SK-N-SH (cell line): ENCODE data around the gene KIAA0319L. TPM values are rescaled to one million over a fixed set of nuclear protein-coding genes. Genes with fewer than 3 reads are reported as not detected.

Experiments used
- CTCF ChIA-PET: fragments of 300-600, 350-600 bp; formaldehyde crosslinking; extraction: SDS; loops from one replicate; lab custom pipeline; 2021; lab: Yijun Ruan, JAX
- POLR2A ChIA-PET: fragments of 350-600 bp; sonication (Branson Sonifier 250); formaldehyde crosslinking; extraction: SDS; loops from one replicate; lab custom pipeline; 2020; ENCODE audit warnings: antibody characterized with exemption, inconsistent platforms; lab: Yijun Ruan, JAX
- DNase-seq: peaks from one replicate; pipeline ENCODE4 v3.0.0; 2012
- H2AFZ ChIP-seq: fragments of 200-600 bp; sonication (generic); 2 replicates; pipeline ENCODE4 v1.8.1; 2016; ENCODE audit warnings: antibody characterized with exemption, mild to moderate bottlenecking, low read depth
- H3F3A ChIP-seq: fragments of 200-600 bp; sonication (generic); replicated peaks from 2 replicates; pipeline ENCODE3; 2016; ENCODE audit warnings: antibody characterized with exemption, mild to moderate bottlenecking; ENCODE audit not compliant: insufficient read depth
- H3K27ac ChIP-seq, 2 experiments: fragments of 200-500 bp in 1 of 2; fragments of 200-600 bp in 1 of 2; sonication (Bioruptor generic) in 1 of 2; sonication (generic), shearing (Covaris generic) in 1 of 2; 2 replicates each; pipeline versions ENCODE4 v1.5.1 to v1.6.1; 2014 to 2016; ENCODE audit warnings: low read depth in 2 of 2, inconsistent platforms in 1 of 2, low read length in 1 of 2, mild to moderate bottlenecking in 1 of 2, mixed read lengths in 1 of 2
- H3K27me3 ChIP-seq: fragments of 200-600 bp; sonication (generic), shearing (Covaris generic); 2 replicates; pipeline ENCODE4 v1.6.1; 2016; ENCODE audit warnings: mixed run types; ENCODE audit not compliant: insufficient read depth
- H3K36me3 ChIP-seq, 2 experiments: fragments of 200-500 bp in 1 of 2; fragments of 200-600 bp in 1 of 2; sonication (Bioruptor generic) in 1 of 2; sonication (generic) in 1 of 2; replicated peaks in 1 of 2; 2 replicates each; pipeline versions ENCODE3 to v1.5.1; 2014 to 2016; ENCODE audit warnings: low read length in 1 of 2, mild to moderate bottlenecking in 1 of 2; ENCODE audit not compliant: insufficient read depth in 2 of 2, control insufficient read depth in 1 of 2
- H3K4me1 ChIP-seq, 2 experiments: fragments of 200-500 bp in 1 of 2; fragments of 200-600 bp in 1 of 2; sonication (Bioruptor generic) in 1 of 2; sonication (generic), shearing (Covaris generic) in 1 of 2; 2 replicates each; pipeline versions ENCODE4 v1.5.1 to v1.6.1; 2014 to 2016; ENCODE audit warnings: low read depth in 1 of 2, low read length in 1 of 2, mixed run types in 1 of 2; ENCODE audit not compliant: insufficient read depth in 2 of 2, control insufficient read depth in 1 of 2
- H3K4me2 ChIP-seq: fragments of 200-600 bp; sonication (generic), shearing (Covaris generic); 2 replicates; pipeline ENCODE4 v1.6.1; 2017; ENCODE audit warnings: mixed run types
- H3K4me3 ChIP-seq, 2 experiments: fragments of 200-500 bp in 1 of 2; fragments of 200-600 bp in 1 of 2; sonication (Bioruptor generic) in 1 of 2; sonication (generic), shearing (Covaris generic) in 1 of 2; 2 replicates each; pipeline versions ENCODE4 v1.5.1 to v1.8.1; 2014 to 2016; ENCODE audit warnings: low read depth in 2 of 2, inconsistent platforms in 1 of 2, low read length in 1 of 2, mild to moderate bottlenecking in 1 of 2, mixed read lengths in 1 of 2, moderate library complexity in 1 of 2
- H3K79me2 ChIP-seq: fragments of 200-600 bp; sonication (generic); 2 replicates; pipeline ENCODE4 v1.8.1; 2017; ENCODE audit warnings: mild to moderate bottlenecking; ENCODE audit not compliant: insufficient read depth
- H3K9ac ChIP-seq: fragments of 200-600 bp; sonication (generic); 2 replicates; pipeline ENCODE4 v1.6.1; 2017; ENCODE audit warnings: mixed run types
- H3K9me2 ChIP-seq: fragments of 200-600 bp; sonication (generic); 2 replicates; pipeline ENCODE4 v1.6.1; 2017; ENCODE audit warnings: mixed run types
- H3K9me3 ChIP-seq: fragments of 200-600 bp; sonication (generic); 2 replicates; pipeline ENCODE4 v1.6.1; 2017; ENCODE audit warnings: mixed run types, mild to moderate bottlenecking, moderate library complexity
- H4K20me1 ChIP-seq: fragments of 200-600 bp; sonication (generic); 2 replicates; pipeline ENCODE4 v1.6.1; 2017; ENCODE audit warnings: mild to moderate bottlenecking, mixed run types; ENCODE audit not compliant: insufficient read depth
- EP300 ChIP-seq, 2 experiments: IDR thresholded peaks; 2 replicates each; pipeline versions ENCODE4 v1.4.0 to v1.6.1; 2012; ENCODE audit warnings: borderline replicate concordance in 1 of 2, low read depth in 1 of 2, low read length in 1 of 2
- EZH2phosphoT487 ChIP-seq: fragments of 200-600 bp; sonication (generic); IDR thresholded peaks from 2 replicates; pipeline ENCODE4 v1.6.1; 2017; ENCODE audit warnings: low read depth, mixed run types, mild to moderate bottlenecking, antibody characterized with exemption, moderate library complexity, borderline replicate concordance
- FOSL2 ChIP-seq: IDR thresholded peaks from 2 replicates; pipeline ENCODE4 v1.4.0; 2012; ENCODE audit warnings: low read depth, mild to moderate bottlenecking, moderate library complexity, borderline replicate concordance
- FOXM1 ChIP-seq: IDR thresholded peaks from 2 replicates; pipeline ENCODE4 v1.4.0; 2012; ENCODE audit warnings: low read depth, mild to moderate bottlenecking
- IRF3 ChIP-seq: fragments of 150-350 bp; IDR thresholded peaks from 2 replicates; pipeline ENCODE4 v1.6.1; 2016; ENCODE audit warnings: mild to moderate bottlenecking, low read depth, low read length
- JUND ChIP-seq: IDR thresholded peaks from 2 replicates; pipeline ENCODE4 v1.4.0; 2012
- MEF2A ChIP-seq: IDR thresholded peaks from 2 replicates; pipeline ENCODE4 v1.4.0; 2012; ENCODE audit warnings: low read depth, borderline replicate concordance
- MXI1 ChIP-seq: IDR thresholded peaks from 2 replicates; pipeline ENCODE4 v1.6.1; 2012; ENCODE audit warnings: mild to moderate bottlenecking, low read depth, low read length, improper control_type of control experiment
- NFIC ChIP-seq: IDR thresholded peaks from 2 replicates; pipeline ENCODE4 v1.4.0; 2012; ENCODE audit warnings: borderline replicate concordance
- PBX3 ChIP-seq: IDR thresholded peaks from 2 replicates; pipeline ENCODE4; 2012
- RAD21 ChIP-seq: IDR thresholded peaks from 2 replicates; pipeline ENCODE4 v1.6.1; 2012; ENCODE audit warnings: mild to moderate bottlenecking, low read length
- RCOR1 ChIP-seq: fragments of 150-350 bp; IDR thresholded peaks from 2 replicates; pipeline ENCODE4 v1.6.1; 2017; ENCODE audit warnings: antibody characterized with exemption, low read length
- RFX5 ChIP-seq: IDR thresholded peaks from 2 replicates; pipeline ENCODE4 v1.6.1; 2012; ENCODE audit warnings: mild to moderate bottlenecking, improper control_type of control experiment, low read length
- RXRA ChIP-seq: IDR thresholded peaks from 2 replicates; pipeline ENCODE4 v1.4.0; 2012; ENCODE audit warnings: low read depth, mild to moderate bottlenecking, borderline replicate concordance
- SIN3A ChIP-seq: IDR thresholded peaks from 2 replicates; pipeline ENCODE4 v1.6.1; 2012; ENCODE audit warnings: low read depth, mild to moderate bottlenecking, low read length, moderate library complexity, borderline replicate concordance
- SMC3 ChIP-seq: IDR thresholded peaks from 2 replicates; pipeline ENCODE4 v1.6.1; 2012; ENCODE audit warnings: low read depth, low read length, improper control_type of control experiment
- TEAD4 ChIP-seq: IDR thresholded peaks from 2 replicates; pipeline ENCODE4 v1.4.0; 2012; ENCODE audit warnings: mild to moderate bottlenecking, borderline replicate concordance; ENCODE audit not compliant: insufficient read depth
- YY1 ChIP-seq: IDR thresholded peaks from 2 replicates; pipeline ENCODE4 v1.4.0; 2012; ENCODE audit warnings: low read depth, mild to moderate bottlenecking
- ZBTB33 ChIP-seq: IDR thresholded peaks from 2 replicates; pipeline ENCODE4 v1.4.0; 2012; ENCODE audit warnings: low read depth, borderline replicate concordance
- WGBS: methylation state at CpG from one replicate; pipeline ENCODE4 v1.1.6; 2017; ENCODE audit warnings: low lambda C conversion rate; 5-methylcytosine and 5-hydroxymethylcytosine counted together
- polyA plus RNA-seq, 3 experiments: library from polyadenylated mRNA; depleted of rRNA; stranded (reverse); fragments of >200 nt; gene quantifications; 2 replicates each; pipeline ENCODE4 v1.2.3, GENCODE V29; 2012

The KIAA0319L gene
- polyA plus RNA-seq, 1 of the 3 experiments (the other 2 are of a cell fraction), result 51.9 TPM

- no peak for TF ChIP-seq IRF3
- no peak for TF ChIP-seq RCOR1
- no peak for TF ChIP-seq RFX5
- TF ChIP-seq MXI1, result no peak
- no peak for TF ChIP-seq PBX3
- no peak for TF ChIP-seq FOSL2
- no peak for TF ChIP-seq TEAD4
Measured at GRCh38 chr1:35506960-35507912, 50.0 kb downstream of the KIAA0319L start (continued).

- peaks cover 8% of the 10 kb centered on the region for H3F3A ChIP-seq
- H3K9me2 ChIP-seq, result no peaks in the 10 kb centered on the region
- no peak overlapping the region for H3K4me3 ChIP-seq
- no peaks in the 10 kb centered on the region for H3K9me3 ChIP-seq
- ChIA-PET CTCF (interaction anchor here (1.2 to 1.3 kb wide), 2 partner anchors 30 to 55 kb away, joined by 3 to 4 read pairs; no protein-coding TSS in a partner anchor), POLR2A (interaction anchor here (1.0 kb wide), 1 partner anchor 51 kb away, joined by 3 read pairs; the partner anchor contains the start of genes KIAA0319L and NCDN)
- peak overlapping the region; percentile 38; the same call in 1 of the 2 replicates for H3K4me2 ChIP-seq
- peaks cover 12% of the 10 kb centered on the region for H4K20me1 ChIP-seq
- H3K9ac ChIP-seq, result no peak overlapping the region
- peaks cover 35% of the 10 kb centered on the region; the same call in 1 of the 2 replicates for H3K79me2 ChIP-seq
- peaks cover 17 to 31% of the 10 kb centered on the region in 2 experiments; a peak in 3 of 4 replicates for H3K4me1 ChIP-seq
- H3K27ac ChIP-seq, result peak overlapping the region; percentile 58 to 65; a peak in 3 of 4 replicates
- no peaks in the 10 kb centered on the region for H3K27me3 ChIP-seq
- peak; percentile 39 for DNase-seq
- WGBS, result 66% methylated on average over 4 of the region's 4 CpGs
- peaks cover 0 to 15% of the 10 kb centered on the region in 2 experiments for H3K36me3 ChIP-seq
- H2AFZ ChIP-seq, result no peak overlapping the region
- TF ChIP-seq FOSL2 (peak; percentile 63; the same call in 1 of the 2 replicates), FOXM1 (no peak), SIN3A (no peak), SMC3 (no peak), JUND (peak; percentile 32; the same call in 1 of the 2 replicates), RXRA (peak; percentile 59; the same call in 1 of the 2 replicates), PBX3 (peak; percentile 63; the same call in 1 of the 2 replicates), RFX5 (no peak), ZBTB33 (no peak), YY1 (no peak), EP300 (IDR thresholded peaks at IDR 0.05; ENCODE audit: borderline replicate concordance in 1 of 2, low read depth in 1 of 2, low read length in 1 of 2) (no peak; a peak in 1 of 4 replicates), MEF2A (no peak), EZH2phosphoT487 (no peak), RAD21 (no peak), IRF3 (no peak), NFIC (peak; percentile 84)
Measured at GRCh38 chr1:35505911-35506798, 51.0 kb downstream of the KIAA0319L start.
